ENCODE measurements around the gene ZNF658.
"Not testable (repeated sequence)": the region's sequence is repeated elsewhere in the genome, so short reads cannot be mapped to it uniquely, and the experiment has no call there.

Gene ZNF658

GRCh38 chr9:66900490-66901131 is at the start of gene ZNF658:
Gene ZNF658, plus strand, starts transcription at chr9:66900725. Its CDS starts 2,837 bp downstream, at chr9:66903562.
- peak; percentile 75 for DNase-seq

GRCh38 chr9:66861732-66862131 is 38.8 kb upstream of the ZNF658 start:
- DNase-seq = not testable (repeated sequence)

DNA sequence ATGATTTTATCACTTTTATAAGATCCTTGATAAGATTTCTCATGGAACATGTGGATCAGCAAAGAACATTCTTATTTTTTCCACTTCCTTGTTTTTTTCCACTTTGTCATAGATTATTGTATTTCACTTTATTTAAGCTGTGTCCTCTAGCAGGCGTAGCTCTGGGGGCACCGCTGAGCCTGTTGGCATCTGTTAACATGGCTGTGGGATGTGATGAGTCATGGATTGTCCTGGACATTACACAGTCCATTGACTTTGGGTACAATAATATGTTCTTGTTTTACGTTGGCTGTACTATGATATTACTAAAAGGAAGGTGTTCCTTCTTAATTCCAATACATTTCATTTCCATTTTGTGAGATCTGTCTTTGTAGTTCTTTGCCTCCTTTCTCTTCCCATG is 31.9 kb upstream of the ZNF658 start:
- not testable (repeated sequence) for DNase-seq

DNA sequence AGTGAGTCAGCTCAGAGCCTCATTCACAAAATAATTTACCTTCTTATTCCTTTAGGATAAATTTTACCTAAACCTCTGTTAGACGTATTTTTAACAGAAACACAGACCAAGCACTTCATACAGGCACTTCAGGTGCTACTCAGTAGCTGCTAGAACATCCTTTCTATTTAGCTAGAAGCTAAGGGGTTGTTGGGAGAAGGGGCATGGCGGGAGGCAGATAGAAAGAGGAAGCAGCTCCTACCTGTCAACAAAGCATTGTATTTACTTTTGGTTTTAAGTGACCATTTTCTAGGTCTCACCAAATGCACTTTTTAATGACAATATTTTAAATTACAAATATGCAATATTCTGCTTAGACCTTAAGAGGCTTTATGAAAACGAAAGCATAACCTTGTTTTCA is 19.9 kb upstream of the ZNF658 start:
- DNase-seq = not testable (repeated sequence)

DNA sequence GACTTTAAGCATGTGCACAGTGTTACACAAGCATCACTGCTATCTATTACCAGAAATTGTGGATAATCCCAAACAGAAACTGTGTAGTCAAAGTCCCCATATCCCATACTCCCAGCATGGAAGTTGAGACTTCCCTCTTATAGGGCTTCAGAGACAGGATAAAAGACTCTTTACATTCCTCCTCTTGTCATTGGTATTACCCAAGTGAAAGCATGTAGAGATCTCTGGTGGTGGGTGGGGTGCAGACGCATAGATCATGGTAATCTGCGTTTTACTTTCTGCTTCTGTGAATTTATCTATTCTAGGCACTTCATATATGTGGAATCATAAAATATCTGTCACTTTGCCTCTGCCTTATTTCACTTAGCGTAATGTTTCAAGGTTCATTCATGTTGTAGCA is 18.7 kb upstream of the ZNF658 start:
- DNase-seq = not testable (repeated sequence)

DNA sequence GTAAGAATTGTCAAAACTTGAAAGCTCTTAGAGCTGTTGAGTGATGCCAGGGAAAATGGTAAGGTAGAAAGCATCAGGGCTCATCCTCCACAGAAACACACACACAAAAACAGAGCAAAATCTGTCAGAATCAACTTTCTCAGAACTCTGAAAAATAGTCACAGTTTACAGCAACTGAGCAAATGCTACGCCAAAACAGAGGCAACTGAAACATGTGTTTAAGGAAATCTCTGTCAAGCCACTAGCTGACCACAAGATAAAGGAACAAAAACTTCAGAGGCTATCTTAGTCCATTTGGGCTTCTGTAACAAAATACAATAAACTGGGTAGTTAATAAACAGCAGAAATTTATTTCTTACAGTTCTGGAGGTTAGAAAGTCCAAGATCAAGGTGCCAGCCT is 10.2 kb upstream of the ZNF658 start:
- not testable (repeated sequence) for DNase-seq

- DNase-seq = not testable (repeated sequence)
Measured at GRCh38 chr9:66901141-66901540, 616 bp downstream of the ZNF658 start.

- not testable (repeated sequence) for DNase-seq
Measured at GRCh38 chr9:66909560-66909959, 9.0 kb downstream of the ZNF658 start.

DNA sequence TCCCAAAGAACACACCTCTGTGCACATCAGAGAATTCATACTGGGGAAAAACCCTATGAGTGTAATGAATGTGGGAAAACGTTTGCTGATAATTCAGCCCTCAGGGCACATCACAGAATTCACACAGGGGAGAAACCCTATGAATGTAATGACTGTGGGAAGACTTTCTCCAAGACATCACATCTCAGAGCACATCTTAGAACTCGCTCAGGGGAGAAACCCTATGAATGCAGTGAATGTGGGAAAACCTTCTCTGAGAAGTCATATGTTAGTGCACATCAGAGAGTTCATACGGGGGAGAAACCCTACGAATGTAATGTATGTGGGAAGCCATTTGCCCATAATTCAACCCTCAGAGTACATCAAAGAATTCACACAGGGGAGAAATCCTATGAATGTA is 19.5 kb downstream of the ZNF658 start:
- not testable (repeated sequence) for DNase-seq

DNA sequence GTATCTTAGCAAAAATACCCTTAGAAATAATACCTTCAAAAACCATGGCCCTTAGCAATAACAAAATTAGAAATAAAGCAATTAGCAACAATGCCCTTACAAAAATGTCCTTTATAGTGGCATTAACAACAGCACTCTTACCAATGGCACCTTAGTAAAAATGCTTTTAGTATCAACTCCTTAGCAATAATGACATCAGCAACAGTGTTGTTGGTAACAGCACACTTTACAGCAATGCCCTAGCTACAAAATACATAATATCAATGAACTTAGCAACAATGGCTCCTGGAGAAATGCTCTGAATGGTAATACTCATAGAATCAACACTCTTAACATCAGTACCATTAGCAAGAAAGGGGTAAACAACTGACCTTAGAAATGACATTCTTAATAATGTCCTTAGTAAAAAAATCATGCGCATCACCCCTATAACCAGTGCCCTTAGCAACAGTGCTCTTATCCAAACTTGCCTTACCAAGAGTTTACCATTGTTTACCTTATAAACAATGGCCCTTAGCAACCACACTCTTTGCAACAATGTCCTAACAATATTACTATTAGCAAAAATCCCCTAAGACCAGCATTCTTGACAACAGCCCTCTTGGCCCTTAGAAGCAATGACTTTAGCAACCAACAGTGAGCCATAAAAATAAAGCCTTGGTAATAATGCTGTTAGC is 35.8 kb downstream of the ZNF658 start:
- not testable (repeated sequence) for DNase-seq

DNA sequence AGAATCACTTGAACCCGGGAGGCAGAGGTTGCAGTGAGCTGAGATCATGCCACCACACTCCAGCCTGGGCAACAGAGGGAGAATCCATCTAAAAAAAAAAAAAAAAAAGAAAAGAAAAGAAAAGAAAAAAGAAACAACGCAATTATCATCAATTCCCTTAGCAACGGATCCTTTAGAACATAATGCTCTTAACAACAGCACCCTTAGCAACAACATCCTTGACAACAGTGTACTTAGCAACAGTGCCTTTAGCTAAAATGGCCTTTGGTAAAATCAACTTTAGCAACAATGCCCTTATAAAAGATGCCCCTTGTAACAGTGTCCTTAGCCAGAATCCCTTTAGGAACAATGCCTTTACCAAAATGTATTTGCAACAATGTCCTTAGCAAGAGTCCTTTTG is 37.1 kb downstream of the ZNF658 start:
- not testable (repeated sequence) for DNase-seq

GRCh38 chr9:66938322-66938721 is 37.8 kb downstream of the ZNF658 start:
- DNase-seq = not testable (repeated sequence)

DNA sequence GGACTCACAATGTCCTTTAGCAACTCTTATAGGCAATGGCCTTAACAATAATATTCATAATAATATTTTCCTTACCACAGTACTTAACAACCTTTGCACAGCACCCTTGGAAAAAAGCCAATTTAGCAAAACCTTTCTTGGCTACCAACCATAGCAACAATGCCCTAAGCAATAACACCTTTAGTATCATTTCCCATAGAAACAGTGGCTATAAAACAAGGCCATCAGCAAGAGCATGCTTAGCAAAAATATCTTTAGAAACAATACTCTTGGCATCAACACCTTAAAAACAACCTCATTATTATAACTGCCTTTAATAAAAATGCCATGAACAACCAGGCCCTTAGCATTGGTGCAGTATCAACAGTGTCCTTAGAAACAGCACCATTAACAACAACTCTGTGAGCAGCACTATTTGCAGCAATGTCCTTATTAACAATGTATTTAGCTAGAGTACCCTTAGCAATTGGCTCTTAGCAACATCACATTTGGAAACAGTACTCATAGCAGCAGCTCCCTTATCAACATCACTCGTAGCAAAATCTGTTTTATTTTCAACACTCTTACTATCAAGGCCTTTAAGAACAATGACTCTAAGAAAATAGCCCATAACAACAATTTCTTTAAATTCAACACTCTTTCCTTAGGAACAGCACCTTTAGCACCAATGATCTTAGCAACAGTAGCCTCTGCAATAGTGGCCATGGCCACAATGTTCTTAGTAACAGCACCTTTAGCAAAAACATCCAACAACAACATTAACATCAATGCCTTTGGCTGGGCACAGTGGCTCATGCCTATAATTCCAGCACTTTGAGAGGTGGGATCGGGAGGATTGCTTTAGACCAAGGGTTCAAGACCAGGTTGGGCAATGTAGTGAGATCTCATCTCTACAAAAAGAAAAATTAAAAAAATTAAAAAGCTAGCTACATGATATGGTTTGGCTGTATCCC is 39.6 kb downstream of the ZNF658 start:
- not testable (repeated sequence) for DNase-seq

DNA sequence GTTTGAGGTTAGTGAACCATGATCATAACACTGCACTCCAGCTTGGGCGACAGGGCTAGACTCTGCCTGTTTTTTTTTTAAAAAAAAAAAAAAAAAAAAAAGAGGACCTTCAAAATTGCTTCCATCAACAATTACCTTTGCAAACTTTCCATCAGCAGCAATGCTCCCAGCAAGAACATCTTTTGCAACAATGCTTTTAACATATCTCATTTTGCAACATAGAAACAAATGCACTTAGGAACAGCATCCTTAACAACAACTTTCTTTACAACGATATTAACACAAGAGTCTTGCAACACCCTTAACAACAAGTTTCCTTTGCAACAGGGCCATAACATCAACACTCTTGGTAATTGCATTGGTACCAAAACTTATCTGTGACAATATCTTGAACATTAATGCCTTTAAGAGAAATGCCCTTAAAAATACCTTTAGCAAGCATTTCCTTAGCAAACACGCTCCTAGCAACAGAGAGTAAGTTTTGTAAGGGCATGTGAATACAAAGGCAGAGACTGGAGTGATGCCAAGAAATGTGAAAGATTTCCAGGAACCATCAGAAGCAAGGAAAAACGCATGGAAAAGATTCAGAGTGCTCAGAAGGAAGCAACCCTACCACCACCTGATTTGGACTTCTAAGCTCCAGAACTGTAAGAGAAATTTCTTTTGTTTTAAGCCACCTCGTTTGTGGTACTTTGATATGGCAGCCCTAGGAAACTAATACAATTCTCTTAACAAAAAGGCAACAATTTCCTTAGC is 42.1 kb downstream of the ZNF658 start:
- not testable (repeated sequence) for DNase-seq

- DNase-seq = not testable (repeated sequence)
Measured at GRCh38 chr9:66952576-66952975, 52.1 kb downstream of the ZNF658 start.
